Activated CD4-positive, alpha-beta T cell treated with anti-CD3 and anti-CD28 coated beads, Interleukin-2, Interleukin-6, amounts not matched to agents 100 ng/mL and 50 ng/mL, durations not matched to agents 16 hours and 8 hours (primary cell): Measurements from ENCODE around the gene RNF157.

ENCODE experiments used
- DNase-seq: peaks from one replicate; pipeline ENCODE4 v3.0.0-alpha.2; 2020

The RNF157 gene

DNA sequence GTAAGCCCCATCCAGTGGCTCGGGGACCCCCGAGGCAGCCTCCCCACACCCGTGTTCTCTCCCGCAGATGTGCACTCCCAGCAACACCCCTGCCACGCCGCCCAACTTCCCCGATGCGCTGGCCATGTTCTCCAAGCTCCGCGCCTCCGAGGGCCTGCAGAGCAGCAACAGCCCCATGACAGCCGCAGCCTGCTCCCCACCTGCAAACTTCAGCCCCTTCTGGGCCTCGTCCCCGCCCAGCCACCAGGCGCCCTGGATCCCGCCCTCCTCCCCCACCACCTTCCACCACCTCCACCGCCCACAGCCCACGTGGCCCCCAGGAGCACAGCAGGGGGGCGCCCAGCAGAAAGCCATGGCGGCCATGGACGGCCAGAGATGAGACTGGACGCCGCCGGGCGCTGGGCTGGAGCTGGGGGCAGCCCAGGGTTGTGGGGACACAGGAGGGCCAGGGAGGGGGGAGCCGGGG lies 29.9 kb upstream of the RNF157 start:
- DNase-seq, result peak; percentile 33

DNA sequence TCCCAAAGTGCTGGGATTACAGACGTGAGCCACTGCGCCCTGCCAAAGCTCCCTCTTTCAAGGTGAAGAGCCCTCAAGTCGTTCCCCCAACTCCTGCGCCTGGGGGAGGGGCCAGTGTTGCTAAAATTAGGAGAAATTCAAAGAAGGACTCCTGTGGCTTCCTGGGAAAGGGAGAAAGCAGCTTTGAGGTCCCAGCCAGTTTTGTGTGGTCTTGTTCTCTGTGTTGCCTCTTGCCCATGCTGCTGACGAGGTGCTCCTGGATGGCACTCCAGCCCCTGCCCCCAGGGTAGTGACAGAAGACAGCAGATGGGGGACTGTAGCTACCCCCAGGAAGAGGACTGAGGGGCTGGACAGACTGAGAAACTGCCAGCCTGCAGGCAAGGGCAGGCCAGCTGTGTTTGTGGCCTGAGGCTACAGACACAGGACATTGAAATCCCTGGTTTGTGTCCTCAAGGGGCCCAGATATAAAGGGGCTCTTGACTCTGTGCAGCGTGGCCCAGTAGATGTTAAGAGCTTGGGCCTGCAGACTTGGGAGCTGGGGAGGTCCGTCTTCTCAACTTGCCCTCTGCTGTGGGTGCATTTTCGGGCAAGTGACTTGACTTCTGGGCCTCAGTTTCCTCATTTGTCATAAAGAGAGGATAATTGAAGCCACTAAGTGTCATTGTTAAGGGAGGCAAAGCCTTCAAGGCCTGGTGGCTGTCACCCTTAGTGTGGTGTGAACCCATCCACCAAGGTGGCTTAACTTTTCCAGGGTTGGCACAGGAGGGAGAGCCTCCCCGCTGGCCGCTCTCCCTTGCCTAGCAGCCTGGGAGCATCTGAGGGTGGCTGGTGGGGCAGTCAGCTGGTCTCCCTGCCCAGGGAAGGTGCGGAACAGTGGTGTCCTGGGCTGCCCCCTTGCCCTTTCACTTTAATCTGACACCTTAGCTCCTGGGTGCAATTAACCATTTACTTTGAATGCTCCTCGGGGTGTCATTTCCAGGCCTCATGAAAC lies 29.0 kb upstream of the RNF157 start:
- peak; percentile 45 for DNase-seq

DNA sequence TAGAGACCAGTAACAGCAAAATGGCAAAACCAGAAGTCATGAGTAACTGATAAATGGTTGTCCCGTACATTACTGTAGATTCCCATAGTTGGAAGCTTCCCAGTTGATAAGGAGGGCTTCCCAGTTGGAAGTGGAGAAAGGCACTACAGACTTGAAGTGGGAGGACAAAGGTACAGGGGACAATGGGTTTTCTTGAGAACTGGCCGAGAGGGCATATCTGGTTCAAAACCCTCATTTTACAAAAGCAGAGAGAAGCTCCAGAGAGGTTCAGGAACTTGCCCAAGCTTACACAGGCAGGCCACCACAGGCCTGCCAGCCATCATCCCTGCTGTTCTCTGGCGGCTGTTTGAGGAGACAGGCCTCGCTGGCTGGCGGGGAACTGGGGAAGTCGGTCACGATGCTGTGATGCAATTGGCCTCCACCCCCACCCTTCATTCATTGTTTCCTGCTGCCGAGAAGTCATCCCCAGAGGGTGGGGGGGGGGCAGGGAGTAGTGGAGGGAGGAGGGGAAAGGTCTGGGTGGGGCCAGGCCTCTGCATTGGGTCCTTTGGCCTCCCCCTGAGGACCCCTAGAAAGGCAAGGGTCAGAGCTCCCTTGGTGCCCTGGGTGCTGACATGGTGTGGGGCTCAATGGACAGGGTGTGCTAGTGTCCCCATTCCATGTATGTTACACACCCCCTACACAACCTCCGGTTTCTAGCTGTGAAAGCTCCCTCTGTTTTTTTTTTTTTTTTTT lies 27.9 kb upstream of the RNF157 start:
- DNase-seq, result peak; percentile 89

DNA sequence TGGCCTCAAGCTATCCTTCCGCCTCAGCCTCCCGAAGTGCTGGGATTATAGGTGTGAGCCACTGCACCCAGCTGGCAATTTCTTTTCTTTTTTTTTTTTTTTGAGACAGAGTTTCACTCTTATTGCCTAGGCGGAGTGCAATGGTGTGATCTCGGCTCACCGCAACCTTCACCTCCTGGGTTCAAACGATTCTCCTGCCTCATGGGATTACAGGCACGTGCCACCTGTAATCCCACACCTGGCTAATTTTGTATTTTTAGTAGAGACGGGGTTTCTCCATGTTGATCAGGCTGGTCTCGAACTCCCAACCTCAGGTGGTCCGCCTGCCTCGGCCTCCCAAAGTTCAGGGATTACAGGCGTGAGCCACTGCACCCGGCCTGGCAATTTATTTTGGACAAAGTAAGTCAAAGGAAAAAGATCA lies 27.3 kb upstream of the RNF157 start:
- peak; percentile 53 for DNase-seq

DNA sequence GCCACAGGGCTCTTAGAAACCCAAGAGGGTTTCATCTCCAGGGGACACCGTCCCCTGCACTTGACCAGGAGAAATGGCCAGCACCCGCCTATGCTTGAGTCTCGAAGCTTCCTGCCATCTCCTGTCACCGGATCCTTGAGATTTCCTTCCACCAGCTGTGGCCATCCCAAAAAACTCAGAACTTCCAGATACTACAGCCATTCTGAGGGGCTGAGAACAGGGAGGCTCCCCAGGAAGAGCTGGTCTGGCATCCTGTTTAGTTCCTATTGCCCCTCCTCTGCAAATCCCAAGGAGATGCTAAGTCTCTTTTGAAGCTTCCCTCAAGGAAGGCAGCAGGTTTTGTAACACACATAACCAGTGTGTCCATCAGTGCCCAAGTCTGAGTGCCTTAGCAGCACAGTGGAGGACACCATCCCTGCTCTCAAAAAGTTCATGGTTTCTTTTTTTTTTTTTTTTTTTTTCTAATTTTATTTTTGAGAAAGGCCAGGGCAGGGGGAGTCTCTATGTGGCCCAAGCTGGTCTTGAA lies 26.8 kb upstream of the RNF157 start:
- no peak for DNase-seq

DNA sequence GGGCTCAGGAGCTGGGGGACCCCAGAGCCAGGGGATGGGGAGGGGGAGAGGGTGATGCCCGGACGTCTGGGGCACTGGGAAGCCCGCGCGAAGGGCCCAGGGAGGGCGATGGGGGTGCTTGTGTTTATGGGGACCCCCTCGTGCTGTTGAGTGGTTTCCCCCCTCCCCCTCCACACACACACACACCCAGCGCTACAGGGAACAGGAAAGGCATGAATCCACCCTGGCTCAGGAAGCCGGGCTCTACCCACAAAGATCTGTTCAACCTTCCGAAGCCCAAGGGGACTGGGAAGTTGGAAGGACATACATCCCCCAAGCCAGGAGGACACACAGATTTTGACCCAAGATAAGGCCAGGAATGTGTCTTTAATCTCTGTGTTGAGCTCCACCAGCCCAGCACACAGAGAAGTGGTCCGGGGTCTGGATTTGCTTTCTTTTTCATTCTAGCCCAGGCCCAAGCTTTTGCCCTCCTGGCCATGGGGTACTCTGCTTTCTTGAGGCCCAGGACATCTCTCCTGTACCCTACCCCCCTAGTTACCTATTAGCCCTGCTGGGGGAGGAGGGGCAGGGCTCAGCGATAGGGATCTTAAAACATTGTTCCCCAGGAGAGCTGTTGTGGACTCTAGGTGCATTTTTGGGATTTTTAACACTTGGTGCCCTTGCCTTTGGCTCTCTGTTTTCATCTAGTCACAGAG lies 26.1 kb upstream of the RNF157 start:
- DNase-seq, result peak; percentile 36

DNA sequence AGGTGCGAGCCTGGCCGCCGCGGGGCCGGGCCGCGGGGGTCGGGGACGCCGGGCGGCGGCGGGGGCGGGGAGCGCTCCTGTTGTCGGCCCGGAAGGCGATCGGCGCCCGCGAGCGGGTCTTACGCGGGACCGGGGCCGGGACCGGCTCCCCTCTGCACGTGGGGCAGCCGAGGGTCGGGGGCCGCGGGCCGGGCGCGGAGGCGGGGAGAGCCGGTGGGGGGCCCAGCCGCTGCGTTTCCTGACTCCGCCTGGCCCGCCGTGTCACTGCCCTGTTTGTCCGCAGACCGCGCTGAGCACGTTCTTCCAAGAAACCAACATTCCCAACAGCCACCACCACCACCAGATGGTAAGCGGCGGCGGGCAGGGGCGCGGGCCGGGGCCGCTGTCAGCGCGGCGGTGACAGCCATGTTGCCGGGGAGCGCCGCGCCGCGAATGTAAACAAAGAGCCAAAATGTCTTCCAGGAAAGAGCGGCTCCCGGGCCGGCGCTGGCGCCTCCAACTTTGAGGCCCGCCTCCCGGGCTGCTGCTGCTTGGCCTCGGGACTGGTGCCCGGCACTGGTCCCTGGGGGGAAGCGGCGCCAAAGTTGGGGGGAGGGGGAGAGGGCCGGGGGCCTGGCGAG lies 25.4 kb upstream of the RNF157 start:
- DNase-seq, result peak; percentile 61

DNA sequence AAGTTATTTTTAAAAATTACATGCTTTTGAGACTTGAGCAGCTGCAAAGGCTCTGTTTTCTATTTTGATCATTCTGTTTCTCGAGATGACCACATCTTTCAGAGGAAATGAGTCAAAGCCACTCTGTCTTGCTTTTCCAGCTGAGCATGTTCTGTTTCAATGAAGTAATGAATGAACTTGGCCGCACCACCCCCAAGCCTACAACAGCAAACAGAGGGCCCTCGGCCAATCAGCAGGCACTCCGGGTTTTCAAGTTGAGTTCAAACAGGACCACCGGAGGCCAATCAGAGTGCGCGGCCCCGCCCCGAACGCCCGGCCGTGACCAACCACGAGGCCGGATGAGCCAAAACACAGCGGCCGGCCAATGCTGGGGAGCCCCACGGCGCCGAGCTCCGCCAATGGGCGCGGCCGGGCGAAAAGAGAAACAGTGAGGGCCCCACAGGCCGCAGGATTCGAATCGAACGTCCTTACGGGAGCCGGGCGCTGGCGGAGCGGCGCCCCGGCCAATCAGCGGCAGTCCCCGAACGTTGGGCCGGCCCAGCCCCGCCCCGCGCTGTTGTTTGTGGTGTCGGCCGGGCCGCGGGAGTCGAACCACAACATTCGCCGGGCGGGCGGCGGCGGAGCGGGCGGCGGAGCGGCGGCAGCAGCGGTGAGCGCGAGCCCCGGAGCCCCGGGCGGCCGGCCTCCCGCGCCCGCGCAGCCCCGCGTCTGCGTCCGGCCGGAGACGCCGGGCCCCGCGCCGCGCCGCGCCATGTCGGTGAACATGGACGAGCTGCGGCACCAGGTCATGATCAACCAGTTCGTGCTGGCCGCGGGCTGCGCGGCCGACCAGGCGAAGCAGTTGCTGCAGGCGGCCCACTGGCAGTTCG lies 24.7 kb upstream of the RNF157 start, which contains the start of gene UBALD2:
UBALD2 (plus strand) TSS at position 594 of the 869 bp plus-strand sequence; CDS start at position 752, 158 bp downstream.
- peak; percentile 100 for DNase-seq

DNA sequence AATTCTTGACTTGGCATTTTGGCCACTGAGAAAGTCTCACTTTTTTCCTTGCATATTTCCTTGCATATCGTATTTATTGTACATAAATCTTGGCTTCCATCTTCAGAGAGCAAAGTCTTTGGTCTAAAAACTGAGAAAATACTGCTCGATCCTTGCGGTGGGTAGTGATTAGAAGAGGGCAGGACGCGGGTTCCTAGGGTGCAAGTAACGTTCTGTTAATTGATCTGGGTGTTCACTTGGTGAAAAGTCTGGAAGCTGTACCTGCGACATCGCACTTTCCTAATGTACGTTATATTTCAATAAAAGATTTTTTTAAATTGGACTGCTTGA lies 24.1 kb upstream of the RNF157 start:
- no peak for DNase-seq

DNA sequence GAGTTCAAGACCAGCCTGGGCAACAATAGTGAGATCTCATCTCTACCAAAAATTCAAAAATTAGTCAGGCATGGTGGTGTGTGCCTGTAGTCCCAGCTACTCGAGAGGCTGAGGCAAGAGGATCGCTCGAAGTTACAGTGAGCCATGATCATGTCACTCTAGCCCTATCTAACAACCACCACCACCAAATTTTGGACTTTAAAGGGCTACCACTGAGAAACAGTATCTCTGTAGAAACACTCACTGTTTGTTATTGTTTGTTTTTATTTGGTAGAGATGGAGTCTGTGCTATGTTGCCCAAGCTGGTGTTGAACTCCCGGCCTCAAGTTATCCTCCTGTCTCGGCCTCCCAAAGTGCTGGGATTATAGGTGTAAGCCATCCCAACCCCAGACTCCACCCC lies 23.6 kb upstream of the RNF157 start:
- DNase-seq, result no peak

DNA sequence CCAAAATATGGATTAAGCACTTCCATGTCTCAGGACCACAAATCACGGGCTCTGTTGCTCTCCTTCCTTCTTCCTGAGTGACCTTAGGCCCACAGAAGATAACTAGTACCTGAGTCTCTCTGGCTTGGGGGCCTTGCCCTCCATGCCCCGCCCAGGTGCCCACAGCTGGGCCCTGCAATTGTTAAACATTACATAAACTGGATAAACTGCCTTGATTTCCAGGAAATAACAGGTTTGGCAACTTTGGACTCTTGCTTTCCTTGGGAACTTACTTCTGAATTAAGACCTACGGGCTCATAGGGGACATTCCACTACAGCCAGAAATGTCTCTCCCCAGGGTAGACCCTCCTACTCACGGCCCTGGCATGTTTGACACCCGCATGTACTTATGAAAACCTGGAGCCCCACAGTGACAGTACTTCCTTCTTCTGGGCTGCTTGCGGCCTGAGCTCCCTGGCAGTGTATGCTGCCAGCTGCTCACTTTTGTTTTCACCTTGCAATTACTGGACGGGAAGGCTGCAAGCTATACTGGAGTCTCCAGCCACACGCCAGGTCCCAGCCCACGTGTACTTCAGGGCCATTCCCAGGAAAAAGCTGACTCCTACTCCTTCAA lies 22.5 kb upstream of the RNF157 start:
- DNase-seq, result peak; percentile 58

DNA sequence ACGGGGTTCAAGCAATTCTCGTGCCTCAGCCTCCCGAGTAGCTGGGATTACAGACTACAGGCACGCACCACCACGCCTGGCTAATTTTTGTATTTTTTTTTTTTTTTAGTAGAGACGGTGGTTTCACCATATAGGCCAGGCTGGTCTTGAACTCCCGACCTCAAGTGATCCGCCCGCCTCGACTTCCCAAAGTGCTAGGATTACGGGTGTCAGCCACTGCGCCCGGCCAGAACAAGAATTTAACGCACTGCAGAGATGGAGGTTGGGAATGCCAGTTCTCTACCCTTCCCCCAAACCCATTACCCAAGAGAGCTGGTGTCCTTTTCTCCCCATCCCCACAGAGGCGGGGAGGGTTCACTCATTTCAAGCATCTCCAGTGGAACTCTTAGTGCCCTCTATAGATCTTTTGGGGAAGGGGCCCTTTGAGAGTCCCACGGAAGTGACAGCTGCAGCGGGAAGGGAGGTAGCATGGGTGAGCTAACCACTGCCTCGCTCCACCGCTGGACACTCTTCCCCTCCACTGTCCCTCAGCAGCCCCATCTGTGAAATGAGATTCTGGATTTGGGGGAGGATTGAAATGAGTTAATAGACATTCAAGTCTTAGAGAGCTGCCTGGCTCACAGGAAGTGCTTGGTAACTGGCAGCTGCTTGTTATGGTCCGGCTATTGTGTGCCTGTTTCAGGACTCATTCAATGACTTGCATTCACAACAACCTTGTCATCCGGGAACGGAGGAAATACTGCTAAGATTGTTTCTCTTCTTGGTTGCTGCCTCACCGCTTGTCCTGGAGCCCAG lies 21.3 kb upstream of the RNF157 start:
- DNase-seq, result peak; percentile 58

DNA sequence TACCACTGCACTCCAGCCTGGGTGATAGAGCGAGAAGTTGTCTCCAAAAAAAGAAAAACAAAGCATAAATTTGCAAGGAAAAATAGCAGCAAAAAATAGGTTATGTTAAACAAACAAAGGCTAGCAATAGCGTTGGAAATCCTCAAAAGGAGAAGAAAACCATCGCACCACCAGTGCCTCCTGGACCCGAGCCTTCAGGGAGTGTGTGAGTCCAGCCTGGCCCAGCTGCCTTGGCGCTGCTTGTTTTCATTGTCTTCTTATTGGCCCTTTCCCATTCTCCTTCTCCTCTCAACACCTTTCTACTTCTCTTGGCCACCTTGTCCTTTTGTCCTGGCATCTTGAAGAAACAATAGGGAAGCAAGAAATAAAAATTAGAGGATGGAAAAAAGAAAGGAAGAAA lies 20.4 kb upstream of the RNF157 start:
- no peak for DNase-seq

DNA sequence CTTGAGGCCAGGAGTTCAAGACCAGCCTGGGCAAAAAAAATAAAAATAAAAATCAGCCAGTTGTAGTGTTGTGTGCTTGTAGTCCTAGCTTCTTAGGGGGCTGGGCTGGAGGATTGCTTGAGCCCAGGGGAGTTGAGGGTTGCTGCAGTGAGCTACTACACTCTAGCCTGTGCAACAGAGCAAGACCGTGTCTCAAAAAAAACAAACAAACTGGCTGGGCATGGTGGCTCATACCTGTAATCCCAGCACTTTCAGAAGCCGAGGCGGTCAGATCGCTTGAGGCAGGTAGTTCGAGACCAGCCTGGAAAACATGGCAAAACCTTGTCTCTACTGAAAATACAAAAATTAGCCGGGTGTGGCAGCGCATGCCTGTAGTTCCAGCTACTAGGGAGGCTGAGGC lies 19.9 kb upstream of the RNF157 start:
- DNase-seq, result no peak

DNA sequence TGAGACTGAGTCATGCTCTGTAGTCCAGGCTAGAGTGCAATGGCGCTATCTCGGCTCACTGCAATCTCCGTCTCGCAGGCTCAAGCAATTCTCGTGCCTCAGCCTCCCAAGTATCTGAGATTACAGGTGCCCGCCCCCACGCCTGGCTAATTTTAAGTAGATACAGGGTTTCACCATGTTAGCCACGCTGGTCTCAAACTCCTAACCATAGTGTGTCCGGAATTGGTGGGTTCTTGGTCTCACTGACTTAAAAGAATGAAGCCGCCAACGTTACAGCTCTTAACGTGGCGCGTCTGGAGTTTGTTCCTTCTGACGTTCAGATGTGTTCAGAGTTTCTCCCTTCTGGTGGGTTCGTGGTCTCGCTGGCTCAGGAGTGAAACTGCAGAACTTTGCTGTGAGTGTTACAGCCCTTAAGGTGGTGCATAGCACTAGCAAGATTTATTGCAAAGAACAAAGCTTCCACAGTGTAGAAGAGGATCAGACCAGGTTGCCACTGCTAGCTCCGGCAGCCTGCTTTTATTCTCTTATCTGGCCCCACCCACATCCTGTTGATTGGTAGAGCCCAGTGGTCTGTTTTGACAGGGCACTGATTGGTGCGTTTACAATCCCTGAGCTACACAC lies 16.2 kb upstream of the RNF157 start:
- peak; percentile 67 for DNase-seq

DNA sequence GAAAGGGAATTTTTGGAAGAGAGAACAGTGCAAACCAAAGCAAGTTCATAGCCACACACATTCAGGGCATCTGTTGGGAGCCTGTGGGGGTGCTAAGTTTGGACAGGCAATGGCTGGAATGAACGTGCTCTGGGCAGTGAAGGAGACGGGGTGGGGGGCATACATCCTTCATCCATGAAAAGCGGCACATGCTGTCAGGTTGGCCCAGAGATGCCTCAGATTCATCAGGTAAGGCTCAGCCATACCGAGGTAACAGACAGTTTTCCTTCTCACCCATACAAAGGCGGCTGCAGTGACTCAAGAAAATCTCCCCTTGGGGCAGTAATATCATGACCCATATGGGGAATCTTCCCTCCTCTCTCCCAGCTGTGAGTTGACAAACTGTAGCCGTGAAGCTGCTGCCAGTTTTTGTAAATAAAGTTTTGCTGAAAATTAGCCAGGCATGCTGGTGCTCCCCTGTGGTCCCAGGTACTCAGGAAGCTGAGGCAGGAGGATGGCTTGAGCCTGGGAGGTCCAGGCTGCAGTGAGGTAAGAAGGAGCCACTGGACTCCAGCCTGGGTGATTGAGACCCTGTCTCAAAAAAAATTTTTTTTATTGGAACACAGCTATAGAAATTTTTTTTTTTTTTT lies 15.6 kb upstream of the RNF157 start:
- DNase-seq, result no peak

DNA sequence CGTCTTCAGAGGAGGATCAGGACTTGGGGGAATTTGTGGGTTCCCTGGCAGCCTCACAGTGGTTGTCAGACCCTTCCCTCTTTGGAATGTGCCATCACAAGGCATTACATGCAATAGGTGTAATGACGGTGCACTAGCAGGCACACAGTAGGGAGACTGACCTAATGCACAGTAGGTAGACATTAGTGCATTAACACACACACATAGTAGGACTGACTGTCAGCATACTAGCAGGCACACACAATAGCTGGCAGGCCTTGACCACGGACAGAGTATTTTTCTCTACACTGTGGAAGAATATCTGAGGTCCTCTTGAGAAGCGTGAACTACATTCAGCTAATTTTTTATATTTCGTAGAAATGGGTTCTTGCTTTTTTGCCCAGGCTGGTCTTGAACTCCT lies 14.0 kb upstream of the RNF157 start:
- DNase-seq, result no peak

DNA sequence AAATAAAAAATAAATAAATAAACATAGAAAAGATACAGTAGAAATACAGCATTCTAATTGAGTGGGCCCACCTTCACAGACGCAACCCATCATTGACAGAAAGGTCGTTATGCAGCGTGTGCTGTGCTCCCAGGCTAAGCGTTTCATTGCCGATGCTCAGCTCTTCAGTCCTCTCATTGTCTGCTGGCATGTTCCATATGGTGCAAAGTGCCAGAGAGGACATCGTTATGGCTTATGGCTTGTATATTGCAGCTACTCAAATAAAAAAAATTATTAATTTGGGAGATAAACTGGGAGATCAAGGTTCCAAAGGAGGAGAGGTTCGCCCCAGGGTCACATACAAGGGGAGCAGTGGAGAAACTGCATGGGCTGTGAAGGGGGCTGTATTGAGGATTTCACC lies 13.5 kb upstream of the RNF157 start:
- no peak for DNase-seq
